HCT116 (cell line): ENCODE measurements around the gene HBP1. TPM values are rescaled to one million over a fixed set of nuclear protein-coding genes. Genes with fewer than 3 reads are reported as not detected.

Experiments used
- ATAC-seq: fragments of 200-7000 bp; cut with Tn5 transposase; 2 replicates; pipeline ENCODE4 v1.9.1; 2020; ENCODE audit warnings: mild to moderate bottlenecking, moderate library complexity
- BruUV-seq: library from RNA; stranded (reverse); fragments of 400-500 nt; replicated peaks from 2 replicates; lab custom pipeline; 2021; lab: Mats Ljungman, UMichigan
- CTCF ChIA-PET: fragments of 300-600 bp; sonication (Branson Sonifier 250); formaldehyde crosslinking; loops from one replicate; lab custom pipeline; 2021; ENCODE audit warnings: antibody characterized with exemption; lab: Charles Lee
- POLR2A ChIA-PET: fragments of 300-600, 350-600 bp; sonication (Branson Sonifier 250); formaldehyde crosslinking; loops from one replicate; lab custom pipeline; 2021; ENCODE audit warnings: antibody characterized with exemption; lab: Charles Lee
- RAD21 ChIA-PET, 2 experiments: fragments of 300-600 bp; sonication (Branson Sonifier 250); formaldehyde crosslinking; loops; one replicate each; lab custom pipeline; 2023; ENCODE audit warnings: low total read pairs in 2 of 2; ENCODE audit not compliant: uncharacterized antibody in 2 of 2, unreplicated experiment in 2 of 2, low non-redundant PET in 1 of 2; lab: Charles Lee
- DNase-seq: peaks from one replicate; pipeline ENCODE4 v3.0.0-alpha.2; 2010; ENCODE audit warnings: low read depth, low spot score
- H2AFZ ChIP-seq: fragments of 200-600 bp; shearing (Covaris generic), sonication (generic); 2 replicates; pipeline ENCODE4 v1.6.1; 2017; ENCODE audit warnings: low read depth, mixed run types, mixed read lengths, antibody characterized with exemption, low read length; ENCODE audit not compliant: poor library complexity, severe bottlenecking
- H3K27ac ChIP-seq: 2 replicates; pipeline ENCODE4 v1.5.1; 2012; ENCODE audit warnings: low read depth, low read length
- H3K27me3 ChIP-seq: fragments of 200-600 bp; sonication (generic); 2 replicates; pipeline ENCODE4 v1.6.1; 2016; ENCODE audit warnings: mixed run types, low read length, mixed read lengths; ENCODE audit not compliant: insufficient read depth
- H3K36me3 ChIP-seq, 2 experiments: fragments of 200-500 bp in 1 of 2; fragments of 200-600 bp in 1 of 2; sonication (Bioruptor generic) in 1 of 2; sonication (generic) in 1 of 2; 2 replicates each; pipeline versions ENCODE4 v1.5.1 to v1.6.1; 2014 to 2016; ENCODE audit warnings: low read length in 2 of 2, inconsistent platforms in 1 of 2, mixed read lengths in 1 of 2, mixed run types in 1 of 2; ENCODE audit not compliant: insufficient read depth in 2 of 2, control insufficient read depth in 1 of 2
- H3K4me1 ChIP-seq, 2 experiments: fragments of 200-600 bp in 1 of 2; sonication (generic) in 1 of 2; 2 replicates each; pipeline versions ENCODE4 v1.5.1 to v1.6.1; 2012 to 2017; ENCODE audit warnings: low read length in 2 of 2, inconsistent platforms in 1 of 2, mild to moderate bottlenecking in 1 of 2, mixed read lengths in 1 of 2, mixed run types in 1 of 2, moderate library complexity in 1 of 2; ENCODE audit not compliant: insufficient read depth in 2 of 2, control insufficient read depth in 1 of 2
- H3K4me2 ChIP-seq: fragments of 200-600 bp; sonication (generic); 2 replicates; pipeline ENCODE4 v1.6.1; 2017; ENCODE audit warnings: mixed run types, low read length, mixed read lengths
- H3K4me3 ChIP-seq, 2 experiments: fragments of 200-600 bp in 1 of 2; sonication (generic) in 1 of 2; replicated peaks in 1 of 2; 2 replicates each; pipeline ENCODE4 v1.5.1; 2011 to 2016; ENCODE audit warnings: low read length in 2 of 2, control low read depth in 1 of 2, low read depth in 1 of 2, mild to moderate bottlenecking in 1 of 2, mixed read lengths in 1 of 2, mixed run types in 1 of 2
- H3K79me2 ChIP-seq: fragments of 200-600 bp; sonication (generic); 2 replicates; pipeline ENCODE4 v1.6.1; 2017; ENCODE audit warnings: mild to moderate bottlenecking, mixed run types, low read length, moderate library complexity, mixed read lengths; ENCODE audit not compliant: insufficient read depth
- H3K9ac ChIP-seq: fragments of 200-600 bp; sonication (generic); 2 replicates; pipeline ENCODE4 v1.6.1; 2016; ENCODE audit warnings: low read length, mixed read lengths
- H3K9me2 ChIP-seq: fragments of 200-600 bp; sonication (generic), shearing (Covaris generic); 2 replicates; pipeline ENCODE4 v1.6.1; 2017; ENCODE audit warnings: mixed run types, mild to moderate bottlenecking, moderate library complexity; ENCODE audit not compliant: insufficient read depth
- H3K9me3 ChIP-seq, 2 experiments: fragments of 200-500 bp in 1 of 2; fragments of 200-600 bp in 1 of 2; sonication (Bioruptor generic) in 1 of 2; sonication (generic) in 1 of 2; 2 replicates each; pipeline ENCODE4 v1.6.1; 2014 to 2017; ENCODE audit warnings: low read length in 2 of 2, mixed read lengths in 2 of 2, inconsistent platforms in 1 of 2, low read depth in 1 of 2, mild to moderate bottlenecking in 1 of 2, mixed run types in 1 of 2, moderate library complexity in 1 of 2; ENCODE audit not compliant: control insufficient read depth in 1 of 2, insufficient read depth in 1 of 2
- H4K20me1 ChIP-seq: fragments of 200-600 bp; sonication (generic), shearing (Covaris generic); 2 replicates; pipeline ENCODE4 v1.6.1; 2017; ENCODE audit warnings: mixed run types, mild to moderate bottlenecking, moderate library complexity; ENCODE audit not compliant: insufficient read depth
- CBX3 ChIP-seq: IDR thresholded peaks from 2 replicates; pipeline ENCODE4 v1.6.1; 2012; ENCODE audit warnings: low read depth
- CEBPB ChIP-seq: IDR thresholded peaks from 2 replicates; pipeline ENCODE4 v1.6.1; 2012; ENCODE audit warnings: low read depth
- EGR1 ChIP-seq: IDR thresholded peaks from 2 replicates; pipeline ENCODE4 v1.6.1; 2012; ENCODE audit warnings: low read depth
- ELF1 ChIP-seq: IDR thresholded peaks from 2 replicates; pipeline ENCODE4 v1.6.1; 2012; ENCODE audit warnings: low read depth, borderline replicate concordance
- EZH2phosphoT487 ChIP-seq: fragments of 200-600 bp; IDR thresholded peaks from 2 replicates; pipeline ENCODE4 v1.6.1; 2018; ENCODE audit warnings: antibody characterized with exemption, borderline replicate concordance
- FOSL1 ChIP-seq: IDR thresholded peaks from 2 replicates; pipeline ENCODE4 v1.6.1; 2012; ENCODE audit warnings: low read depth
- JUND ChIP-seq: IDR thresholded peaks from 2 replicates; pipeline ENCODE4 v1.6.1; 2012
- POLR2A ChIP-seq: IDR thresholded peaks from 2 replicates; pipeline ENCODE4 v1.7.0; 2011; ENCODE audit warnings: borderline replicate concordance; ENCODE audit not compliant: insufficient read depth, insufficient read length; ENCODE audit errors: extremely low read depth
- POLR2AphosphoS5 ChIP-seq: IDR thresholded peaks from 2 replicates; pipeline ENCODE4 v1.6.1; 2011; ENCODE audit warnings: mild to moderate bottlenecking, low read depth, low read length, moderate library complexity
- REST ChIP-seq: IDR thresholded peaks from 2 replicates; pipeline ENCODE4 v1.6.1; 2012; ENCODE audit warnings: low read depth
- SIN3A ChIP-seq: IDR thresholded peaks from 2 replicates; pipeline ENCODE4 v1.6.1; 2012; ENCODE audit warnings: low read depth
- SP1 ChIP-seq: IDR thresholded peaks from 2 replicates; pipeline ENCODE4 v1.6.1; 2012; ENCODE audit warnings: low read depth
- SRF ChIP-seq: IDR thresholded peaks from 2 replicates; pipeline ENCODE4 v1.6.1; 2012; ENCODE audit warnings: low read depth
- TCF7L2 ChIP-seq: IDR thresholded peaks from 2 replicates; pipeline ENCODE4 v1.7.0; 2011; ENCODE audit warnings: borderline replicate concordance, inconsistent platforms; ENCODE audit not compliant: insufficient read depth, insufficient read length; ENCODE audit errors: extremely low read depth
- YY1 ChIP-seq: IDR thresholded peaks from 2 replicates; pipeline ENCODE4 v1.6.1; 2011; ENCODE audit warnings: low read length, low read depth, moderate library complexity, mild to moderate bottlenecking; ENCODE audit not compliant: insufficient replicate concordance; ENCODE audit errors: extremely low read depth
- intact Hi-C: fragments of 100-400 bp; cut with micrococcal nuclease; formaldehyde crosslinking; loops from 2 replicates; pipeline ENCODE4 v1.10.0; 2022
- total RNA-seq: library from RNA; stranded (reverse); gene quantifications from one replicate; pipeline ENCODE4 v1.2.1, GENCODE V29; 2021; ENCODE audit not compliant: unreplicated experiment
- TF ChIP-seq, protein P1 (sequence below), 3 experiments: fragments of 200-600 bp in 1 of 3; sonication (generic) in 1 of 3; IDR thresholded peaks in 2 of 3; conservative IDR thresholded peaks in 1 of 3; 2 replicates each; pipeline ENCODE4 v1.5.1; 2012 to 2017; ENCODE audit warnings: low read depth in 2 of 3, low read length in 2 of 3, antibody characterized with exemption in 1 of 3, borderline replicate concordance in 1 of 3, control low read depth in 1 of 3, mild to moderate bottlenecking in 1 of 3, mixed read lengths in 1 of 3, mixed run types in 1 of 3, moderate library complexity in 1 of 3; ENCODE audit not compliant: insufficient read depth in 1 of 3

HBP1 gene
- total RNA-seq, 1 experiment from 2014 or later, result 24.3 TPM

DNA sequence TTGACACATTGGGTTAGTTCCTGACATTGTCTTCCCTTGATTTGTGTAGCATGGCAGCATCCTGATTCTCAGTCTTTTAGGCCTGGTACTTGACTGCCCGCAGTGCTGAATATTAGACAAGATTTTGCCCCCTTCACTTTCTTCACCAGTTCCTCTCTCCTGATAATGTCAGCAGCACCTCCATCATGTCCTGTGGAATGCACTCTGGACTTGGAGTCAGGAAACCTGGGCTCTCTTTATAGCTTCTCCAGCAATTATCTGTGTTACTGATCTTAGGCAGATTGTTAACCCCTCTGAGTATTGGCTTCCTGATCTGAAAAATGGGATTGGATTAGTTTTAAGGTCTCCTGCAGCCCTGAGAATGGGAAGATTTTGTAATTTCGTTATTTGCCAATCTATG, 19.0 kb downstream of the HBP1 start:
- no peaks in the 10 kb centered on the region for H3K9me2 ChIP-seq
- CTCF ChIA-PET, result no interaction called here
- no peak overlapping the region for H3K4me3 ChIP-seq
- BruUV-seq, result no TSS peak
- no peak for DNase-seq
- H3K27ac ChIP-seq, result no peak overlapping the region
- RAD21 ChIA-PET, result no interaction called here
- POLR2A ChIA-PET, result no interaction called here
- TF ChIP-seq SIN3A, result no peak
- no peak for TF ChIP-seq POLR2AphosphoS5
- TF ChIP-seq, protein P1, sequence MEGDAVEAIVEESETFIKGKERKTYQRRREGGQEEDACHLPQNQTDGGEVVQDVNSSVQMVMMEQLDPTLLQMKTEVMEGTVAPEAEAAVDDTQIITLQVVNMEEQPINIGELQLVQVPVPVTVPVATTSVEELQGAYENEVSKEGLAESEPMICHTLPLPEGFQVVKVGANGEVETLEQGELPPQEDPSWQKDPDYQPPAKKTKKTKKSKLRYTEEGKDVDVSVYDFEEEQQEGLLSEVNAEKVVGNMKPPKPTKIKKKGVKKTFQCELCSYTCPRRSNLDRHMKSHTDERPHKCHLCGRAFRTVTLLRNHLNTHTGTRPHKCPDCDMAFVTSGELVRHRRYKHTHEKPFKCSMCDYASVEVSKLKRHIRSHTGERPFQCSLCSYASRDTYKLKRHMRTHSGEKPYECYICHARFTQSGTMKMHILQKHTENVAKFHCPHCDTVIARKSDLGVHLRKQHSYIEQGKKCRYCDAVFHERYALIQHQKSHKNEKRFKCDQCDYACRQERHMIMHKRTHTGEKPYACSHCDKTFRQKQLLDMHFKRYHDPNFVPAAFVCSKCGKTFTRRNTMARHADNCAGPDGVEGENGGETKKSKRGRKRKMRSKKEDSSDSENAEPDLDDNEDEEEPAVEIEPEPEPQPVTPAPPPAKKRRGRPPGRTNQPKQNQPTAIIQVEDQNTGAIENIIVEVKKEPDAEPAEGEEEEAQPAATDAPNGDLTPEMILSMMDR (IDR thresholded peaks at IDR 0.05 in 2 of 3, conservative IDR thresholded peaks at IDR 0.05 in 1 of 3; ENCODE audit: borderline replicate concordance in 1 of 3, insufficient read depth in 1 of 3, low read depth in 2 of 3, low read length in 2 of 3), result no peak
- no peak for TF ChIP-seq CBX3
- TF ChIP-seq REST, result no peak
- TF ChIP-seq SRF, result no peak
- TF ChIP-seq FOSL1, result no peak
- TF ChIP-seq ELF1, result no peak
- no peak for TF ChIP-seq EZH2phosphoT487
- no peak for TF ChIP-seq CEBPB
- TF ChIP-seq JUND, result no peak
- no peak for TF ChIP-seq TCF7L2
- TF ChIP-seq YY1, result no peak
- TF ChIP-seq EGR1, result no peak
- TF ChIP-seq POLR2A, result no peak
- no peak for TF ChIP-seq SP1
- no peak overlapping the region for H3K4me2 ChIP-seq
- peaks cover 0 to 23% of the 10 kb centered on the region in 2 experiments; a peak in 2 of 4 replicates for H3K36me3 ChIP-seq
- no peaks in the 10 kb centered on the region for H3K27me3 ChIP-seq
- no peaks in the 10 kb centered on the region for H3K4me1 ChIP-seq
- no peak overlapping the region for H3K9ac ChIP-seq
- no peak for ATAC-seq
- no peaks in the 10 kb centered on the region for H3K9me3 ChIP-seq
- no peaks in the 10 kb centered on the region for H3K79me2 ChIP-seq
- no peak overlapping the region for H2AFZ ChIP-seq
- intact Hi-C loops, result no loop called here
- no peaks in the 10 kb centered on the region for H4K20me1 ChIP-seq
